ENCODE results near the gene CEBPE.

CEBPE gene

DNA sequence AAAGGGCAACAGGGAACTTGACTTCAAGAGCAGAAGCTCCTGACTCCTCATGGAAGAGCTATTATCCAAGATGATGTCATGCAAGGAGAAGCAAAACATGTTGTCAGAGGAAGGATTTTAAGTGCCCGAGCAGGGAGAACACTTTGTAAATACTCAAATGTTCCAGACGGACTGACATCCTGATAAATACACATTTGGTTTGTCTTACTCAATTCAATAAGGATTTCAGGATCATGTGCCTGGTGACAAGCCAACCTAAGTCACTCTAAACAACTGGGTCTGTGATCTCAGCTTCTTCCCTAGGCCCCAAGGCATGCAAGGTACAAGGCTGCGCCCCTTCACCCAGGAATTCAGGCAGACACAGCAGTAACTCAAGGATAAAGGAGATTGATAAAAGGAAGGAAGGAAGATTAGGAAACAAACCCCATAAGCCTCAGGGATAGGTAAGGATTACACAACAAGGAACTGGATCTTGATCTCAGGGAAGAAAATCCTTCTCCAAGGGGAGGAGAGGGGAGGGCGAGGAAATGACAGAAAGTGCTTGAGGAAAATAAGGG is 26.8 kb upstream of the CEBPE start:
- no peak for DNase-seq (ENCODE audit: low read depth in 1 of 2, low spot score in 1 of 2)

DNA sequence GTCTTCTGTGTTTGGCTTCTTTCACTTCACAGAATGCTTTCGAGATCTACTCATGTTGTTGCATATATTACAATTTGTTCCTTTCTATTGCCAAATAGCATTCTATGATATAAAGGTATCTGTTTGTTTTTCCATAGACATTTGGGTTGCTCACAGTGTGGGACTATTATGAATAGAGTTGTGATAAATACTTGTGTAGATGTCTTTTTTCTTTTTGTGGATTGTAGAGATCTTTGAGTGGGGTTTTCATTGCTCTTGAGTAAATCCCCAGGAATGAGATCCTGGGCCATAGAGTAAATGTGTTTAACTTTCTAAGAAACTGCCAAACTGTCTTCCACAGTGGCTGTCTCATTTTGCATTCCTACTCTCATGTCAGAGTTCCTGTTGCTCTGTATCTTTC is 24.9 kb upstream of the CEBPE start:
- no peak for DNase-seq (ENCODE audit: low read depth in 1 of 2, low spot score in 1 of 2)

DNA sequence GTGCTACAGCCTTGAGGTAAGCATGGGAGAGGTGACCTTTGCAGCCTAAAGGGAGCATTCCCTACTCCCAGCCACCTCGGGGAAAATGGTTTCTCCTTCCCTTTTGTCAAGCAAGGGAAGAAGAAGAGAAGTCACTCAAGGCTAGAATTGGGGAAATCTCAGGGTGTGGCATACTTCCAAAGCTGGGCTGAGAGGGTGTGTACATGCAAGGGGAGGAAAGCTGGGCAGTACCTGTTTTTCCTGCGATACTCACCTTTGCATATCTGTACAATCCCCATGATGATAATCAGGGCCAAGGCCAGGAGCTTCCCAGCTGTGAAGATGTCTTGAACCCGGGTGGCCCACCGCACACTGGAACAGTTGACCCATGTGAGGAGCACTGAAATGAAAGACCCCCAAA is 23.8 kb upstream of the CEBPE start:
- DNase-seq (ENCODE audit: low read depth in 1 of 2, low spot score in 1 of 2), result no peak

DNA sequence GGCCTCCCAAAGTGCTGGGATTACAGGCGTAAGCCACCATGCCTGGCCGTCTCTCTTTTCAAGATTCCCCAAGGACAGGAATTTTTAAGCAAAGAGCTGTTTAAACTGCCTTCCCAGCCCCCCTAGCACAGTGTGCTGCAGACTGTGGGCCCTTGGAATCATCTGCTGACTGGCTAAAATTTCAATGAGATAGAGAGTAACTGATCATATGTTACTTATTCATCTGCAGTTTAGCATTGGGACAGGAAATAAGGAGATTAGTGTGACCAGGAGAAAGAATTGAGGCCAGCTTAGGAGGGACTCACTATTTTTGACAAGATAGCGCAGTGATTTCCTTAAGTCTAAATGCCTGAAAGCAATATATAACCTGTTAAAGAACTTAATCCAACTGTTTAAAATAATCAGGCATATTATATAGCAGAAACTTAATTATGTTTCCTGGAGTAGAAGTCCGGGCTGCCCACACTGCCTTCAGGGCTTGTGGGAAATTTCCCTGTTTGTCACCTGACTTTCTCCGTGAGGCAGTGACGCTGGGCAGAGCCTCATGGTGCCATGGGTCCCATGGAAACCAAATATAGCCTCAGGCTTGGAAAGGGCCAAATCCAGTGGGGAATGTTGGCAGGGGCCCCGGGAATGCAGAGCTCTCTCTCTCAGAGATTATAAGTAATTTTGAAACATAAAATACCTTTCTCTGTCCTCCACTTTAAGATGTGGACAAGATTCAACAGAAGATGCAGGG is 22.8 kb upstream of the CEBPE start:
- DNase-seq (ENCODE audit: low read depth in 1 of 2, low spot score in 1 of 2), result no peak

DNA sequence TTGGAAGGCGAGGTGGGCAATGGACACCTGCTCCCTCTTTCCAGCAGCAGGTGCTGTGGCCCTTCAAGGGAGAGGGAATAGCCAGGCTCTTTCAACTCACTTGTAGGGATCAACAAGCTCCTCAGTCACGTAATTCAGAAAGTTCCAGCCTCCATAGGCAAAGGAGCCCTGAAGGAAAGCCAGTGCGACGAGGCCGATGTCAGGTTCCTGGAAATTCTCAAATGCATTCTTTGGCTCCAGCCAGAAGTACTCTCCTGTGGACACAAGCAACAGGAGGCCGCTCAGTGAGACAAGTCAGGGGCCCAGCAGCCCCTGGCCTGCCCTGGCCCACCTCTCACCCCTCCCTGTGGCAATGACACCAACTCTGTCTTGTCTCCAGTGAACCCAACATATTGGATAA is 21.3 kb upstream of the CEBPE start:
- DNase-seq (ENCODE audit: low read depth in 1 of 2, low spot score in 1 of 2), result no peak

DNA sequence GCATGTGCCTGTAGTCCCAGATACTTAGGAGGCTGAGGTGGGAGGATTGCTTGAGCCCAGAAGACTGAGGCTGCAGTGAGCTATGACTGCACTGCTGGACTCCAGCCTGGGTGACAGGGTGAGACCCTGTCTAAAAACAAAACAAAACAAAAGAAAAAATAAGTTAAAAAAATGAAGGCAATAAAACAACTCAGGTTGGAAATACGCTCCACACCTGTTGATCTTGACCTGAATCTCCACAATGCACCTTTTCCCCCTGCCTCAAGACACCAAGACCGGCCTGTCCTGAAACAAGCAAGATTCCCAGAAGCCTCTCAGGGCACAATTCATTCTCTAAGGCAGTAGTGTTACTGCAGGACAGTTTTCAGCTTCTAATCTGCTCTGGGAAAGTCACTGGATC is 20.8 kb upstream of the CEBPE start:
- no peak for DNase-seq (ENCODE audit: low read depth in 1 of 2, low spot score in 1 of 2)

DNA sequence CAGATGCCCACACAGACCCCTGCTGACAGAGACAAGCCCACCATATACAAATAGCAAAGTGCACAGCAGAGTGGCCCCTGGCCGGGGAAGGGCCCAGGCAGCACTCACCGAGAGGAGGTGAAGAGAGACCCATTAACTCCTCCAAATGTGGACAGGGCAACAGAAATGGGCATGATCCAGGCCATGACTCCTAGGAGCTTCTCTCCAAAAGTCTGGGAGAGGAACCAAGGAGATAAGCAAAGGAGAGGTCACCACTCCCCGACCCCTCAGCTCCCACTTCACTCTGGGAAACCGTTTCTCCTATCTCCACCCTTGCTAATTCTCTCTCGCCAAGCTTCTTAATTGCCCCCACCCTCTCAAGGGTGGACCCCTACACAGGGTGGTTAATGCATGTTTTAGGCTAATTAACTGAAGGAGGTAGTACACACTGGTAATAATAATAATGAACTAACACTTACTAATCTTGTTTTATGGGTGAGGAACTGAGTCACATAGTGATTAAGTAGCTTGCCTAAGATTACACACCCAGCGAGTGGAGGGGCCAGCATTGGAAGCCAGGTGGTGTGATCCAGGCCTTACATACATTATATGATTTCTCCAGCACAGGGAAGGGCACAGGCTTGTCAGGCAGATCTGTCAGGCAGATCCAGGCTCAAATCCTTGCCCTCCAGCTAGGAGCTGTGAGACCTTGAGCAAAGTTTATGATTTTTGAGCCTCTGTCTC is 18.9 kb upstream of the CEBPE start:
- no peak for DNase-seq (ENCODE audit: low read depth in 1 of 2, low spot score in 1 of 2)

DNA sequence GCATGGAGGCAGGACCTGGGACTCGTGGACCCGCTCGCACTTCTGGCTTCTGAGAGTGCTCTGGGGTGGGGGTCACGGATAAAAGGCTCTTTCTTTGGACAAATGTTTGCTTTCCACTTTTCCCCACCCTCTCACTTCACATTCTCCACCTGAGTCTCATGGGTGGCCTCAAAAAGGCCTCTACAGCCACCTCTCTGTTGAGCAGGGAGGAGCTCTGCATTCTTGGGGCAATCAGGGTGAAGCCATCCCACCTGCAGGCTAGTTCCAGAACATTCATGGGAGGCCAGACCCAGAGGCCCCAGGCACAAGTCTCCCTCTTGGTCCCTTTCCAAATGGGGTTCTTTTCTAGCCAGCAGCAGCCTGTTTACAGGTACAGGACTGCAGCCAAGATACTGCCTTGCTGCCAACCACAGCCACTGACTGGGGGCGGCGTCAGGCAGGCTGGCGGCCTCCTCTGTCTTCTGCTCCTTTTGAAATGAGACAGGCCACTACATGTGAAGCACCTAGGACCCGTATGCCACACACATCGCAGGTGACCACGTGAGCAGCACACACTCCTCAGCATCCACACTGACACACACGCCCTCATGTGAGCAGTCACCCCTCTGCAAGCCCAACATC is 18.2 kb upstream of the CEBPE start:
- DNase-seq (ENCODE audit: low read depth in 1 of 2, low spot score in 1 of 2), result no peak

DNA sequence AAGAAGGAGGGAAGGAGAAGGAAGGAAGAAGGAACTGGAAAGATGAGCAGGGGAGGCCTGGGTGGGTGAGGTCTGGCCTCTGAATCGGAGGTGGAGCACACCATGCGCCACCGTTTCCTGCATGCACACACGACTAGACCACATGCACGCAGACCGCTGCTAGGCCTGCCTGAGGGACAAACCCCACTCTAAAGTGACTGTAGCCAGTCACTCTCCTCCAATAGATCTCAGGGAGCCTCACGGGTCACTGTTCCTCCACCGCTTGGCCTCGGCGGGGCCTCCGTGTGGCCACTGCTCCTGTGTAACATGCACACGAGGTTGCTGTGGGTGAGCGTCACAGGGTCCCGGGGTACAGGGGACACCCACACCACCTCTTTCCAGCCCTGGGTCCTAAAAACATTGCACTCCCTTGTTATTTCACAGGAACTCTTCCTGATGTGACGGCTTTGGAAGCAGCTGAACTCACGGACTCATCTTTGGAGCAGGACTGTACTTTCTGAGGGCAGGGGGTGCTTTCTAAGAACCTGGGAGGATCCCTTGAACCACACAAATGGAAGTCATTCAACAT is 17.6 kb upstream of the CEBPE start:
- DNase-seq (ENCODE audit: low read depth in 1 of 2, low spot score in 1 of 2), result no peak

DNA sequence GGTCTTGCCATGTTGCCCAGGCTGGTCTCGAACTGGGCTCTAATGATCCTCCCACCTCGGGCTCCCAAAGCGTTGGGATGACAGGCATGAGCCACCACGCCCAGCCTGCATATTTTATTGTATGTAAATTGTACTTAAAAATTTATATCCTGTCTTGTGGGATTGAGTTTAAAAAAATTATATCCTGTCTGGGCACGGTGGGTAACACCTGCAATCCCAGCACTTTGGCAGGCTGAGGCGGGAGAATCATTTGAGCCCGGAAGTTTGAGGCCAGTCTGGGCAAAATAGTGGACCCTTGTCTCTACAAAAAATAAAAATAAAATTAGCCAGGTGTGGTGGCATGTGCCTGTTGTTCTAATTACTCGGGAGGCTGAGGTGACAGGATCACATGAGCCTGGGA is 13.9 kb upstream of the CEBPE start:
- DNase-seq (ENCODE audit: low read depth in 1 of 2, low spot score in 1 of 2), result no peak

DNA sequence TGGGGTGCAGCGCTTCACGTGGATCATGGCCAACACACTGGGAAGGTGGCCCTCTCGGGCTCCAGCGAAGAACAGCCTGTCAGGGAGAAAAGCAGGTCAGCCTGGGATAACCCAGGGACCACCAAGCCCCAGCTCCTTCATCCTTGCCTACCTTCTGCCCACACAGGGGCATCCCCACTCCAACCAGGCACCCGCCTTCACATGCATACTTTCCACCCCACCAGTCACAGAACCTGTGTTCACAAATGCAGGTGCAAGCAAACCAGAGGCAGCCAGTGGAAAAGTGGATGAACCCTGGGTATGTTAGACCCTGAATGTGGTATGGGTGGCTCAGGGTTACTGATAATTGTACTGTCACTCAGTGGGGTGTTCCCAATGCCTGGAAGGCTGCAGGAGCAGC is 12.4 kb upstream of the CEBPE start:
- DNase-seq (ENCODE audit: low read depth in 1 of 2, low spot score in 1 of 2), result no peak

DNA sequence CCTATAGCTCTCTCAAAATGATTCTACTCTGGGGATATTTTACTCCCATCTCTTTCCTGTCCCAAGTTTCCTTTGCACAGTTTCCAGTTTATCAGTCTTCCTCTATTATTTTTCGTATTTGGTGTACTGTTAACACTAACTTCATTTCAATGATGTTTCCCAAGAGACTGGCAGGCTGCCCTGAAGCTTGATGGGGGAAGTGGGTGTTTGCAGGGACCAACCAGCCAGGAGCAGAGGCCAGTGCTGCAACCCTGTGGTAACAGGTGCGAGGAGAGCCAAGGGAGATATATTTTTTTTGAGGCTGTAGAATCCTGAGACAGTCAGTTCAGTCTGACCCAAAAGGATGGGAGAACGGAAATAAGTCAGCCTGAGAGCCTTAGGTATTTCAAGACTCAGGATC is 11.8 kb upstream of the CEBPE start:
- no peak for DNase-seq (ENCODE audit: low read depth in 1 of 2, low spot score in 1 of 2)

DNA sequence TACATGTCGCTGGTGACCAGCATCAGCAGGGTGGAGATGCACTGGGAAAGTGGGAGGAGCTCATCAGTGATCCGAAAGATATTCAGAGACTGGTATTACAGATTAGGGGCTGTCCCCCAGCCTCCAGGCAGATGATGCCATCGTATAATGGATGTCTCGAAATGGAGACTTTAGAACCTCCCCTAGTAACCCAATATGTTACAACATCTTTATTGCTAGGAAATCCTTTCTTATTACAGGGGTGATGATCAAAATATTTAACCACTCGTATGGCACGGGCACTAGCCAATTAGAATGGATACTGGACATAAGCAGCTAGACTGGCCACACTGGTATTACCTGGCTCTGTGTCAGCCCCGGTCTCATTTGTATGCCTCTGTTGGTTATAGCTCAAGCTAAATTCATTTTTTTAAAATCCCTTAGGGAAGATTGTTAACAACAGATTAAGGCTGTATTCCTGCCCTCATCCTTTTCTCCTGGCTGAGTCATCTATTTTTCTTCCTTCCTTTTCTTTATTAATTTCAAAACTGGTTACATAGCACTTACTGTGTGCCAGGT is 10.8 kb upstream of the CEBPE start:
- no peak for DNase-seq (ENCODE audit: low read depth in 1 of 2, low spot score in 1 of 2)

DNA sequence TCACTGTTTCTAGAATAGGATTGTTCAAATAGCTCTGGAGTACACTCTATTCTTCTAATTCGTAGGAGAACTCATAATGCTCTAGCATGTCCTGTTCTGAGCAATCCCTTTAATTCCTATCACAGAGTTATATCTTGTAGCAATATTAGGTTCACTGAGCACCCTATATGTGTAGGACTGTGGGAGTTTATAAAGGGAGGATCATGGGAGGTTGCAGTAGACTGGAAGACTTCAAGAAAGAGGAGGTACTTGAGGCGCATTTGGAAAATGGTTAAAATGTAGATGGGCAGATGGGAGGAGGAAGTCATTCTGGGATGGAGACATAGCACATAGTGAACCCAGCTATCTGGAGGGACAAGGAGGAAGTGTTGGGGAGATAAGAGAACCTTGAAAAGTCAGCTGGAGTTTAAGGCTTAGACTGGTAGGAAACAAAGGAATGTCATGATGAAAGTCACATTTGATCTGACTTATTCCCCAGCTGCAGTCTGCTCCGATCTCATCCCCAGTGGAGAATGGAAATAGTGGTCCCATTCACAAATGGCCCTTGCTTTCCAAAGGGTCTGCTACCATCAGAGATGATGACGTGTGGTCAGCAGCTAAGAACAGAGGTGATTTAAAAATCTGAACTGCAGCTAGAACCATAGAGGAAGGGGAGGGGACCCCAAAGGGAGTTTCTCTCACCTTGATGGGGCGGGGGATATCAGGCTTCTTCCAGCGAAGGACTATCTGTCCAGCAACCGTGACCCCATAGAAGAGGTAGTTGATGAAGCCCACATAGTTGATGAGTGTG is 10.1 kb upstream of the CEBPE start:
- DNase-seq (ENCODE audit: low read depth in 1 of 2, low spot score in 1 of 2), result no peak

DNA sequence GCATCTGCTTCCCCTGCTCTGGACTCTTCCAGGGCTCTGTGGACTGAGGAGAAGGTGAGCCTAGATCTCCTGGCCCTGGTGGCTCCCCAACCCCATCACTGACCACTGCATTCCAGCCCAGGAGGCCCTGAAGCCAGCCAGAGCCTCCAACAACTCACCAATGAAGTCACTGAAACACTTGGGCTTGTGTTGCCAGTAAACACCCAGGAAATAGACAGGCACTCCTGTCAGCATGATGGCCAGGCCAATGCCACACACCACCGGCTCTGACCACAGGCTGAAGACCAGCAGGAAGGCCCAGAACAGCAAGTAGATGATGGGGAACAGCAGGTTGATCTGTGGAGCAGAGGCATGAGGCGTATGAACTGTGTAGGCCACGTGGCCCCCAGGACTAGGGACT is 8.8 kb upstream of the CEBPE start:
- DNase-seq (ENCODE audit: low read depth in 1 of 2, low spot score in 1 of 2), result no peak

DNA sequence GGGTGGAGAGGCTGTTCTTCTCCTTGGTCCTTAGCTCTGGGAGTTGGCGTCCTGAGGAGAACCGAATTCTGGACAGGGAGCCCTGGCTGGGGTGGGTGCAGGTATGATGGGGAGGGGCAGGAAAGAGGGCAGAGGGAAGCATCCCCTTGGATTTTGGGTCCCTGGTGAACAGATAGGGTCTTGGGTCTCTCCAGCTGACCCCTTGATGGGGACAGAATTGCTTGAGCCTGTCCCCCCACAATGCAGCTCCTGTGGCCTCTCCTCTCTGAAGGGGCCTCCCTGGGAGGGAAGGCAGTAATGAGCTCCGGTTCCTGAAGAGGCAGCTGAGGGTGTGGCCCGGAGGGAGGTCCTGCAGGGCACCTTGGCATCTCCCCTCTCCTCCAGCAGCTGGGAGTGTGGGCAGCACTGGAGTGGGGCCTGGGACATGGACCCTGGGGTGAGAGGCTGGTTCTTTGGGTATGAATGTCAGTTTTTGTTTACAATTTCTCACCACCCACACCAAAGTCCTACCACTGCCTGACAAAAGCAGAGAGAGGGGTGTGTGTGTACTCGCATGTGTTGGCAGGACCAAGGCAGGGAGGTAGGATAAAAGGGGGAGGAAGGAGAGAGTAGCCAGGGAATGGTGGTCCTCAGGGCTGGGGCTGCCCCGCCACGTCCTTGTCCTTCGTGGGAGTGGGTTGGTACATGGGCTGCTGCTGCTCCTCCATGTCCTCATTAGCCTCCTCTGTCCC is 7.7 kb upstream of the CEBPE start:
- no peak for DNase-seq (ENCODE audit: low read depth in 1 of 2, low spot score in 1 of 2)

DNA sequence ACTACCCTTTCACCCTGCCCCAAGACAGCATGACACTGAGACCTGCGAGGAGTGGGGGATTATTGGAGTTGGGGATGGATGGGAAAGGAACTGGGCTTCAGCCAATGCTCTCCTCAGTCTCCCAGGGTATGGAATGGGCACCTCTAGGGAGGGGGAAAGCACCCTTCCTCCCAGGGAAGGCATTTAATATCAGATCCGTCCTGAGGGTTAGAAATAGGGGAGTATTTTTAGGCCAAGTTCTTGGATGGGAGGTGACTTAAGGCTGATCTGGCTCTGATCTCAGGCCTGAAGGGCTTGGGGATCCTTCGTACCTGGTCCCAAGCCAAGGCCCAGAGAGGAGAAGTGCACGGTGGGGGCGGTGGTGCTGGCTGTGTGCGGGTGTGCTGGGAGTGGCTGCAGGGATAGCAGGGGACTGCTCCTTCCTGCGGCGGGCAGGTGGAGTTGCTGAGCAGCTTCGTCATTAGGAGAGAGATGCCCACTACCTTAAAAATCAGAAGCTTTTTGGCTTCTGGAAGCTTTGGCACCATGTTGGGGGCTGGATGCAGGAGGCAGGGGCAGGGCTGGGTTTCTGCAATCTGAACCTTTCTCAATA is 7.0 kb upstream of the CEBPE start:
- DNase-seq (ENCODE audit: low read depth in 1 of 2, low spot score in 1 of 2), result no peak

DNA sequence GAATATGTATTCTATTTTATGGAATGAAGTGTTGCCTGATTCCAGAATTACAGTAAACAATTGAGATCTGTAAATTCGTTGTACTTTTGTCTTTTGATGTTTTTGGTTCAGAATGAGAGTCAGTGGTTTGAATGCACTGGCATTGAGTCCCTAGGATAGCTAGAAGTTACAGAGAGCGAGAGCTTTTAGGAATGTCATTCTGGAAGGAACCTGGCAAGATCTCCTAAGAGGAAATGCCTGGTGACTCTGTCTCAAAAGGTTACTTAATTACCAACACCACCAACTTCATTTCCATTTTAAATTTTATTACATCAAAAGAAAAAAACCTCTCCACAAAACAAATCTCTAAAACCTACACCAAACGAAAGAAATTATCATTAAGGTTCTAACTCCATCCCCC is 6.0 kb upstream of the CEBPE start:
- no peak for DNase-seq (ENCODE audit: low read depth in 1 of 2, low spot score in 1 of 2)

DNA sequence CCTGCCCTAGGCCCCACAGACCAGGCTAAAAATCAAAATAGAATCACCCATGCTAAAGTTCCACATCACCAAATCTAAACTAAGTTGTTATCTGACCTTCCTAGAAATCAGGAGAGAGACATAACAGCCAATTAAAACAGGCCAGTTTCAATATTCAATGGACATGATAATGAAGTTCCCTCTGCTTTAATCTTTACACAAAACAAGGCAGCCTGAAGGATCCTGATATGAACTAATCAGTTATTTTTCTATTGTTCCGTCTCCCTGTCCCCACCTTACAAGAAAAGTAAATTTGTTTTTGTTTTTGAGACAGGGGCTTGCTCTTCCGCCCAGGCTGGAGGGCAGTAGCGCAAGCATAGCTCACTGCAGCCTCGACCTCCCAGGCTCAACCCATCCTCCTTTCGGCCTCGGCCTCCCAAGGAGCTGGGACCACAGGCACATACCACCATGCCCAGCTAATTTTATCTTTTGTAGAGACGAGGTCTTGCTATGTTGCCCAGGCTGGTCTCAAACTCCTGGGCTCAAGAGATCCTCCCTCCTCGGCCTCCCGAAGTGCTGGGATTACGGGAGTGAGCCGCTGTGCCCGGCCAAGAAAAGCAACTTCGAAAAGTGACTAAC is 5.4 kb upstream of the CEBPE start:
- DNase-seq (ENCODE audit: low read depth in 1 of 2, low spot score in 1 of 2), result no peak
